Activated CD4-positive, alpha-beta T cell treated with anti-CD3 and anti-CD28 coated beads for 1 hour (primary cell): ENCODE data around the gene LYRM4.
"Not testable (repeated sequence)": the region's sequence is repeated elsewhere in the genome, so short reads cannot be mapped to it uniquely, and the experiment has no call there.

Experiments
- DNase-seq: peaks from one replicate; pipeline ENCODE4 v3.0.0-alpha.2; 2020

LYRM4 gene

GRCh38 chr6:5071216-5071615, 189.5 kb downstream of the LYRM4 start:
- DNase-seq = no peak

GRCh38 chr6:5068153-5068751, 192.5 kb downstream of the LYRM4 start:
- no peak for DNase-seq

- DNase-seq = no peak
Observed at GRCh38 chr6:5067305-5067704, 193.4 kb downstream of the LYRM4 start.

DNA sequence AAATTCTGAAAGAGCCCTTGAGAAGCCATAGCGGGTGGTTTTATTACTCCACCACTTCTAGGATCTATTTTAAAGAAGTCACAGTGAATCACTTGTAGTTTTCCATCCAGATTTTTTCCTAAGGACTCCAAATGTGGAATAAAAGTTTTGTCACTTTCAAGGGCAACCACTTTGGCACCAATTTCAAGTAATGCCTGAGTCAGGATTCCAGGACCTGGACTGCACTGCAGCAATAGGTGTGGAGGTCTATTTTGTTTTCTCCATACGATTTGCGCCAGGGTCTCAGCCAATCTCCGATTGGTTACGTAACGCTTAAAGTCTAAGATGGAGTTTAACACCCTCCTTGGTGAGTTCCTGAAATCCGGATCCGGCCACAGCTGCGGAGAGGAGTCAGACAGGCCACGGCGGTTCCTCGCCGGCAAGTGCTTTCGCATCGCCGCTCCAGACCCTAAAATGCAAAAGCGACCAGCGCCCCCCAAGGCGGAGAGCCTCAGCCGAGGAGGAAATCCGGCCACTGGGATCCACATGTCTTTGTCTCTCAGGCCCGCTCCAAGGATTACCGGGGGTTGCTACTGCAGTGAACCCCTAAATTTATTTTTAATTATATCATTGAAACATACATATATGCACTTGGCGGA, 194.2 kb downstream of the LYRM4 start:
- no peak for DNase-seq

DNA sequence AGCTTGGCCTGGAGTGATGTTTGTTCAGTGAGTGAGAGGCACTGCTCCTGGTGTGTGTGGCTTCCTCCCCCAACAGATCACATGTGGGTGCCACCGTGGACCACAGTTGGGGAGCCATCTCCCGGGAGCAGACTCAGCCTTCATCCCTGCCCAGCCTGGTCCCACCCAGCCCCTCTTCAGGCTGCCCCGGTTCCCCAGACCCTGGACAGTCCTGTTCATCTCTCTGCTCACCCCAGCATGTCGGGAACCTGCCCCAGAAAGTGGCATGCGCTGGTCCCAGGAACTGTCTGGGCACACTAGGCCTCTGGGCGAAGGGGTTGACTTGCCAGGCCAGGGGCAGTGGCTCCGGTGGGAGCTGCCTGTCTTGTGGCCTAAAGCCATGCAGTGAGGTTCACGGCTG, 197.1 kb downstream of the LYRM4 start:
- no peak for DNase-seq

DNA sequence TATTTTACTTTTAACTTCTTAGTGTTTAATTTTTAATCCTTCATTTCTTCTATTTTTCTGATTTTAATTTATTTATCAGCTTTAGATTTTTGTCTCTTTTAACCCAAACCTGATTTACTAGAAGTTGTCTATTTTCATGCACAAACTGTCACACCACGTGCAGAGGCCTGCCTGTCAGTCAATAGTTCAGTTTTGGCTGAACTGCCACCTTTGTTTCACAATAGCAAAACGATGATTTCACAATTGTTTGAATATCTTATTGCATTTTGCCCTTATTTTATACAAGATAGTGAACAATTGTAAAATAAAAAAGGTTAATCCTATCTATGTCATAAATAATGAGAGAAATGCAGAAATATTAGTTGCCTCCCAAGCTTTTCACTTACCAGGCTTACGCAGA, 199.6 kb downstream of the LYRM4 start:
- no peak for DNase-seq

DNA sequence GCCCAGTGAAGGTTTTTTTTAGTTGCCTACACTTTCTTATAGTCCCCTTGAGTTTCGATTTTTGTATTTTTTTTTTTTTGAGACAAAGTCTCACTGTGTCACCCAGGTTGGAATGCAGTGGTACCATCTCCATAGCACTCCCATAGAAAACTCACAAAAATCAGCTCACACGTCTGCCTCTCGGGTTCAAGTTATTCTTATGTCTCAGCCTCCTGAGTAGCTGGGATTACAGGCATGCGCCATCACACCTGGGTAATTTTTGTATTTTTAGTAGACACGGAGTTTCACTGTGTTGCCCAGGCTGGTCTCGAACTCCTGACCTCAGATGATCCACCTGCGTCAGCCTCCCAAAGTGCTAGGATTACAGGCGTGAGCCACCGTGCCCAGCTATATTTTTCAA, 200.3 kb downstream of the LYRM4 start:
- not testable (repeated sequence) for DNase-seq

GRCh38 chr6:5059036-5059896, 201.5 kb downstream of the LYRM4 start:
- DNase-seq = no peak
